IMR-90 (cell line): ENCODE measurements around the gene VKORC1L1. TPM values are rescaled to one million over a fixed set of nuclear protein-coding genes. Genes with fewer than 3 reads are reported as not detected.

Experiments used
- ATAC-seq: fragments of 200-7000 bp; cut with Tn5 transposase; 2 replicates; pipeline ENCODE4 v1.9.1; 2020; ENCODE audit warnings: low read depth, mild to moderate bottlenecking, moderate library complexity
- BruUV-seq: library from RNA; stranded (reverse); fragments of 400-500 nt; replicated peaks from 2 replicates; lab custom pipeline; 2021; lab: Mats Ljungman, UMichigan
- CTCF ChIA-PET: fragments of 300-600 bp; formaldehyde crosslinking; extraction: SDS; loops from one replicate; lab custom pipeline; 2021; ENCODE audit warnings: antibody characterized with exemption; lab: Yijun Ruan, JAX
- POLR2A ChIA-PET: fragments of 300-600 bp; sonication (Branson Sonifier 250); formaldehyde crosslinking; loops from one replicate; lab custom pipeline; 2022; ENCODE audit warnings: antibody characterized with exemption; ENCODE audit not compliant: unreplicated experiment; lab: Charles Lee
- DNase-seq: peaks from one replicate; pipeline ENCODE4 v3.0.0; 2013
- H2AFZ ChIP-seq: replicated peaks from 2 replicates; pipeline ENCODE3; 2013; ENCODE audit warnings: low read length, mild to moderate bottlenecking; ENCODE audit not compliant: poor library complexity
- H2AK5ac ChIP-seq: 2 replicates; pipeline ENCODE4 v1.6.1; 2013; ENCODE audit warnings: low read depth, low read length, inconsistent platforms
- H2AK9ac ChIP-seq: replicated peaks from 2 replicates; pipeline ENCODE3; 2013; ENCODE audit warnings: mild to moderate bottlenecking, low read depth, low read length, moderate library complexity; ENCODE audit not compliant: poor library complexity
- H2BK120ac ChIP-seq: 2 replicates; pipeline ENCODE4 v1.6.1; 2013; ENCODE audit warnings: low read depth, low read length, inconsistent platforms
- H2BK15ac ChIP-seq: 3 replicates; pipeline ENCODE4 v1.6.1; 2013; ENCODE audit warnings: low read depth, low read length, inconsistent platforms
- H2BK20ac ChIP-seq: 2 replicates; pipeline ENCODE4 v1.6.1; 2013; ENCODE audit warnings: low read depth, mild to moderate bottlenecking, inconsistent platforms, low read length, moderate library complexity
- H2BK5ac ChIP-seq: 2 replicates; pipeline ENCODE4 v1.6.1; 2013; ENCODE audit warnings: mild to moderate bottlenecking, low read depth, low read length, inconsistent platforms; ENCODE audit not compliant: poor library complexity, severe bottlenecking
- H3K14ac ChIP-seq: replicated peaks from 2 replicates; pipeline ENCODE4 v1.6.1; 2013; ENCODE audit warnings: low read depth, low read length, inconsistent platforms
- H3K18ac ChIP-seq: 2 replicates; pipeline ENCODE4 v1.6.1; 2013; ENCODE audit warnings: low read depth, low read length, control low read depth
- H3K23ac ChIP-seq: 2 replicates; pipeline ENCODE4 v1.6.1; 2013; ENCODE audit warnings: low read depth, low read length, inconsistent platforms
- H3K27ac ChIP-seq: 2 replicates; pipeline ENCODE4 v1.5.1; 2013; ENCODE audit warnings: mild to moderate bottlenecking, control low read depth, low read length; ENCODE audit not compliant: insufficient read depth
- H3K27me3 ChIP-seq: 2 replicates; pipeline ENCODE4 v1.6.1; 2013; ENCODE audit warnings: low read length; ENCODE audit not compliant: control insufficient read depth, insufficient read depth
- H3K36me3 ChIP-seq: 2 replicates; pipeline ENCODE4 v1.6.1; 2013; ENCODE audit warnings: low read length, mixed read lengths; ENCODE audit not compliant: control insufficient read depth, insufficient read depth
- H3K4ac ChIP-seq: 2 replicates; pipeline ENCODE4 v1.6.1; 2013; ENCODE audit warnings: low read depth, low read length, inconsistent platforms
- H3K4me1 ChIP-seq: 2 replicates; pipeline ENCODE4 v1.6.1; 2013; ENCODE audit warnings: low read length, mixed read lengths; ENCODE audit not compliant: control insufficient read depth, insufficient read depth
- H3K4me2 ChIP-seq: 2 replicates; pipeline ENCODE4 v1.6.1; 2013; ENCODE audit warnings: low read depth, mild to moderate bottlenecking, control low read depth, low read length, moderate library complexity
- H3K4me3 ChIP-seq: 2 replicates; pipeline ENCODE4 v1.5.1; 2013; ENCODE audit warnings: low read depth, mild to moderate bottlenecking, control low read depth, low read length, moderate library complexity; ENCODE audit not compliant: insufficient read depth
- H3K56ac ChIP-seq: 2 replicates; pipeline ENCODE4 v1.6.1; 2013; ENCODE audit warnings: low read length, inconsistent platforms; ENCODE audit not compliant: insufficient read depth; ENCODE audit errors: extremely low read depth
- H3K79me1 ChIP-seq, 2 experiments: 2 replicates each; pipeline ENCODE4 v1.6.1; 2013; ENCODE audit warnings: low read length in 2 of 2, inconsistent platforms in 1 of 2, low read depth in 1 of 2
- H3K9ac ChIP-seq: 2 replicates; pipeline ENCODE4 v1.6.1; 2013; ENCODE audit warnings: low read depth, low read length, control low read depth
- H3K9me1 ChIP-seq: 2 replicates; pipeline ENCODE4 v1.6.1; 2013; ENCODE audit warnings: low read length, inconsistent platforms; ENCODE audit not compliant: insufficient read depth
- H3K9me3 ChIP-seq: 2 replicates; pipeline ENCODE4 v1.6.1; 2013; ENCODE audit warnings: low read length; ENCODE audit not compliant: control insufficient read depth, insufficient read depth
- H4K20me1 ChIP-seq: 2 replicates; pipeline ENCODE4 v1.6.1; 2013; ENCODE audit warnings: low read length, inconsistent platforms; ENCODE audit not compliant: insufficient read depth
- H4K5ac ChIP-seq: 2 replicates; pipeline ENCODE4 v1.6.1; 2013; ENCODE audit warnings: mild to moderate bottlenecking, low read depth, low read length, control low read depth
- H4K8ac ChIP-seq, 2 experiments: 2 replicates each; pipeline ENCODE4 v1.6.1; 2013; ENCODE audit warnings: low read depth in 2 of 2, low read length in 2 of 2, control low read depth in 1 of 2, inconsistent platforms in 1 of 2
- H4K91ac ChIP-seq: 2 replicates; pipeline ENCODE4 v1.6.1; 2013; ENCODE audit warnings: low read depth, low read length, inconsistent platforms; ENCODE audit not compliant: insufficient read depth
- CEBPB ChIP-seq: IDR thresholded peaks from 2 replicates; pipeline ENCODE4 v1.6.1; 2012; ENCODE audit warnings: low read depth, low read length, improper control_type of control experiment
- ELK1 ChIP-seq: fragments of 150-350 bp; IDR thresholded peaks from 2 replicates; pipeline ENCODE4 v1.6.1; 2016; ENCODE audit warnings: low read depth, mild to moderate bottlenecking, low read length, moderate library complexity, borderline replicate concordance
- FOS ChIP-seq: fragments of 150-350 bp; IDR thresholded peaks from 2 replicates; pipeline ENCODE4 v1.6.1; 2016; ENCODE audit warnings: low read depth, low read length
- MAFK ChIP-seq: IDR thresholded peaks from 2 replicates; pipeline ENCODE4 v1.6.1; 2012; ENCODE audit warnings: low read depth, low read length, improper control_type of control experiment
- MXI1 ChIP-seq: IDR thresholded peaks from 2 replicates; pipeline ENCODE4 v1.6.1; 2012; ENCODE audit warnings: low read depth, mild to moderate bottlenecking, low read length, moderate library complexity, borderline replicate concordance
- SMC3 ChIP-seq: fragments of 150-350 bp; IDR thresholded peaks from 2 replicates; pipeline ENCODE4 v1.6.1; 2016; ENCODE audit warnings: low read depth, mild to moderate bottlenecking, antibody characterized with exemption, low read length, moderate library complexity
- dilution Hi-C: fragments of 300-500 bp; cut with HindIII; formaldehyde crosslinking; loops from one replicate; pipeline ENCODE4 v1.14.3; 2018; ENCODE audit warnings: low sequenced_read_pairs; ENCODE audit not compliant: unreplicated experiment
- in situ Hi-C: fragments of 300-500 bp; cut with MboI; formaldehyde crosslinking; loops from 3 replicates; pipeline ENCODE4 v1.14.3; 2019; ENCODE audit warnings: low sequenced_read_pairs, inconsistent platforms, mixed read lengths
- intact Hi-C: fragments of 100-400 bp; cut with micrococcal nuclease; formaldehyde crosslinking; loops from 2 replicates; pipeline ENCODE4 v1.10.0; 2022
- polyA plus RNA-seq, 3 experiments: library from polyadenylated mRNA; depleted of rRNA; stranded (reverse); fragments of >200 nt; gene quantifications; 2 replicates each; pipeline ENCODE4 v1.2.3, GENCODE V29; 2012; ENCODE audit warnings: low replicate concordance in 1 of 3
- total RNA-seq: library from RNA; depleted of rRNA; stranded (reverse); fragments of >200 nt; gene quantifications from 2 replicates; pipeline ENCODE4 v1.2.3, GENCODE V29; 2012

The VKORC1L1 gene
- total and polyA plus RNA-seq, 2 of the 4 experiments (the other 2 are of a cell fraction) = 12.5 to 14.5 TPM

- H3K79me1 ChIP-seq = peaks cover 24 to 55% of the 10 kb centered on the region in 2 experiments
- H2BK5ac ChIP-seq = no peak overlapping the region
- in situ Hi-C loops = no loop called here
- H2AFZ ChIP-seq = no peak overlapping the region
- intact Hi-C loops = no loop called here
- DNase-seq (no peak), ATAC-seq (no peak)
- no peak overlapping the region for H3K4me2 ChIP-seq
- no TSS peak for BruUV-seq
- no peak overlapping the region for H3K4me3 ChIP-seq
- no peak overlapping the region for H3K4ac ChIP-seq
- no peaks in the 10 kb centered on the region; the same call in 1 of the 2 replicates for H3K36me3 ChIP-seq
- CTCF ChIA-PET = no interaction called here
- no peak overlapping the region for H2AK9ac ChIP-seq
- H3K14ac ChIP-seq = no peak overlapping the region
- no peak overlapping the region for H2BK20ac ChIP-seq
- no peak overlapping the region for H3K9ac ChIP-seq
- POLR2A ChIA-PET = interaction anchor here (0.6 kb wide), 1 partner anchor 175 kb away, joined by 5 read pairs; no protein-coding TSS in a partner anchor
- no peak overlapping the region for H3K56ac ChIP-seq
- H4K8ac ChIP-seq = no peak overlapping the region
- no peak overlapping the region for H2AK5ac ChIP-seq
- H2BK15ac ChIP-seq = no peak overlapping the region
- H4K5ac ChIP-seq = no peak overlapping the region
- no peak overlapping the region for H2BK120ac ChIP-seq
- H3K9me3 ChIP-seq = no peaks in the 10 kb centered on the region
- dilution Hi-C loops = no loop called here
- no peaks in the 10 kb centered on the region for H3K4me1 ChIP-seq
- peaks cover 3% of the 10 kb centered on the region; the same call in 1 of the 2 replicates for H3K9me1 ChIP-seq
- H3K27me3 ChIP-seq = no peaks in the 10 kb centered on the region
- no peak overlapping the region for H4K91ac ChIP-seq
- TF ChIP-seq ELK1 = no peak
- TF ChIP-seq MXI1 = no peak
- TF ChIP-seq MAFK = no peak
- no peak for TF ChIP-seq SMC3
- TF ChIP-seq FOS = no peak
- no peak for TF ChIP-seq CEBPB
- H3K18ac ChIP-seq = no peak overlapping the region
- H3K27ac ChIP-seq = no peak overlapping the region
- peaks cover 38% of the 10 kb centered on the region for H4K20me1 ChIP-seq
- H3K23ac ChIP-seq = no peak overlapping the region
These were observed 53.7 kb downstream of the VKORC1L1 start for GRCh38 chr7:65926588-65926987.
